ENCODE results near the gene TMEM38B. TPM values are rescaled to one million over a fixed set of nuclear protein-coding genes. Genes with fewer than 3 reads are reported as not detected.
"Not testable (repeated sequence)": the region's sequence is repeated elsewhere in the genome, so short reads cannot be mapped to it uniquely, and the experiment has no call there.

The TMEM38B gene
- total RNA-seq, 1 experiment from 2014 or later: 48.6 TPM

GRCh38 chr9:105757496-105758251, 63.3 kb downstream of the TMEM38B start:
- H3K27ac Mint-ChIP-seq (ENCODE audit: unreplicated experiment): no peak overlapping the region
- no peak for TF ChIP-seq CTCF (IDR thresholded peaks at IDR 0.05; ENCODE audit: insufficient read depth in 1 of 2, low read depth in 1 of 2, low read length in 1 of 2, severe bottlenecking in 1 of 2, unreplicated experiment in 1 of 2)
- DNase-seq: no peak
- no peaks in the 10 kb centered on the region for H3K36me3 Mint-ChIP-seq (ENCODE audit: insufficient read depth, unreplicated experiment)
- CTCF ChIA-PET: no interaction called here
- no peaks in the 10 kb centered on the region for H3K36me3 ChIP-seq (ENCODE audit: control insufficient read depth, insufficient read depth, low read length)
- no peak overlapping the region for H3K4me3 Mint-ChIP-seq (ENCODE audit: unreplicated experiment)
- no peaks in the 10 kb centered on the region; the same call in 1 of the 2 replicates for H3K9me3 ChIP-seq
- peaks cover 18% of the 10 kb centered on the region for H3K9me3 Mint-ChIP-seq (ENCODE audit: unreplicated experiment)
- no peak overlapping the region for H3K4me3 ChIP-seq (ENCODE audit: low read depth, low read length)
- no peaks in the 10 kb centered on the region for H3K27me3 ChIP-seq (replicated peaks; ENCODE audit: control insufficient read depth, insufficient read depth, low read length)
- no peaks in the 10 kb centered on the region for H3K4me1 ChIP-seq
- intact Hi-C loops (cut with micrococcal nuclease; ENCODE audit: unreplicated experiment): no loop called here
- POLR2A ChIA-PET: no interaction called here
- H3K4me1 Mint-ChIP-seq (ENCODE audit: low read depth, unreplicated experiment): no peaks in the 10 kb centered on the region
- no TSS peak for BruUV-seq (replicated peaks)
- H3K27me3 Mint-ChIP-seq (ENCODE audit: insufficient read depth, unreplicated experiment): no peaks in the 10 kb centered on the region

- H3K4me3 Mint-ChIP-seq (ENCODE audit: unreplicated experiment): no peak overlapping the region
- ChIA-PET CTCF (no interaction called here), POLR2A (no interaction called here)
- no peak for DNase-seq
- no peaks in the 10 kb centered on the region for H3K27me3 Mint-ChIP-seq (ENCODE audit: insufficient read depth, unreplicated experiment)
- no peaks in the 10 kb centered on the region for H3K9me3 Mint-ChIP-seq (ENCODE audit: unreplicated experiment)
- Histone ChIP-seq H3K36me3 (ENCODE audit: control insufficient read depth, insufficient read depth, low read length) (no peaks in the 10 kb centered on the region), H3K9me3 (no peaks in the 10 kb centered on the region; the same call in 1 of the 2 replicates), H3K27me3 (replicated peaks; ENCODE audit: control insufficient read depth, insufficient read depth, low read length) (no peaks in the 10 kb centered on the region), H3K4me3 (ENCODE audit: low read depth, low read length) (no peak overlapping the region), H3K4me1 (no peaks in the 10 kb centered on the region)
- H3K4me1 Mint-ChIP-seq (ENCODE audit: low read depth, unreplicated experiment): no peaks in the 10 kb centered on the region
- no peak for TF ChIP-seq CTCF (IDR thresholded peaks at IDR 0.05; ENCODE audit: insufficient read depth in 1 of 2, low read depth in 1 of 2, low read length in 1 of 2, severe bottlenecking in 1 of 2, unreplicated experiment in 1 of 2)
- intact Hi-C loops (cut with micrococcal nuclease; ENCODE audit: unreplicated experiment): no loop called here
- no peaks in the 10 kb centered on the region for H3K36me3 Mint-ChIP-seq (ENCODE audit: insufficient read depth, unreplicated experiment)
- BruUV-seq (replicated peaks): no TSS peak
- H3K27ac Mint-ChIP-seq (ENCODE audit: unreplicated experiment): no peak overlapping the region
Observed at GRCh38 chr9:105760053-105760452, 65.7 kb downstream of the TMEM38B start.

- H3K9me3 ChIP-seq; H3K4me3 ChIP-seq (ENCODE audit: low read depth, low read length); BruUV-seq (replicated peaks); POLR2A ChIA-PET; CTCF ChIA-PET; H3K36me3 ChIP-seq (ENCODE audit: control insufficient read depth, insufficient read depth, low read length); H3K4me3 Mint-ChIP-seq (ENCODE audit: unreplicated experiment); H3K4me1 Mint-ChIP-seq (ENCODE audit: low read depth, unreplicated experiment); H3K27ac Mint-ChIP-seq (ENCODE audit: unreplicated experiment); H3K4me1 ChIP-seq; H3K9me3 Mint-ChIP-seq (ENCODE audit: unreplicated experiment); H3K27me3 Mint-ChIP-seq (ENCODE audit: insufficient read depth, unreplicated experiment); H3K36me3 Mint-ChIP-seq (ENCODE audit: insufficient read depth, unreplicated experiment); intact Hi-C loops (cut with micrococcal nuclease; ENCODE audit: unreplicated experiment); H3K27me3 ChIP-seq (replicated peaks; ENCODE audit: control insufficient read depth, insufficient read depth, low read length); DNase-seq: not testable (repeated sequence)
Observed at GRCh38 chr9:105782561-105783494, 88.5 kb downstream of the TMEM38B start.

- DNase-seq; H3K27me3 Mint-ChIP-seq (ENCODE audit: insufficient read depth, unreplicated experiment); H3K27me3 ChIP-seq (replicated peaks; ENCODE audit: control insufficient read depth, insufficient read depth, low read length); H3K4me1 ChIP-seq; H3K36me3 Mint-ChIP-seq (ENCODE audit: insufficient read depth, unreplicated experiment); H3K4me3 Mint-ChIP-seq (ENCODE audit: unreplicated experiment); H3K4me1 Mint-ChIP-seq (ENCODE audit: low read depth, unreplicated experiment); H3K27ac Mint-ChIP-seq (ENCODE audit: unreplicated experiment); H3K9me3 ChIP-seq; POLR2A ChIA-PET; CTCF ChIA-PET; intact Hi-C loops (cut with micrococcal nuclease; ENCODE audit: unreplicated experiment); H3K36me3 ChIP-seq (ENCODE audit: control insufficient read depth, insufficient read depth, low read length); H3K4me3 ChIP-seq (ENCODE audit: low read depth, low read length); BruUV-seq (replicated peaks): not testable (repeated sequence)
- H3K9me3 Mint-ChIP-seq (ENCODE audit: unreplicated experiment): peaks cover 11% of the 10 kb centered on the region
Observed at GRCh38 chr9:105783495-105783872, 89.1 kb downstream of the TMEM38B start.

GRCh38 chr9:105786796-105787195, 92.5 kb downstream of the TMEM38B start:
- H3K27me3 ChIP-seq (replicated peaks; ENCODE audit: control insufficient read depth, insufficient read depth, low read length); BruUV-seq (replicated peaks); H3K36me3 ChIP-seq (ENCODE audit: control insufficient read depth, insufficient read depth, low read length); intact Hi-C loops (cut with micrococcal nuclease; ENCODE audit: unreplicated experiment); H3K27ac Mint-ChIP-seq (ENCODE audit: unreplicated experiment); H3K4me3 Mint-ChIP-seq (ENCODE audit: unreplicated experiment); H3K4me1 ChIP-seq; H3K4me1 Mint-ChIP-seq (ENCODE audit: low read depth, unreplicated experiment); H3K9me3 ChIP-seq; CTCF ChIA-PET; POLR2A ChIA-PET; DNase-seq; H3K4me3 ChIP-seq (ENCODE audit: low read depth, low read length); H3K27me3 Mint-ChIP-seq (ENCODE audit: insufficient read depth, unreplicated experiment); H3K36me3 Mint-ChIP-seq (ENCODE audit: insufficient read depth, unreplicated experiment): not testable (repeated sequence)
- H3K9me3 Mint-ChIP-seq (ENCODE audit: unreplicated experiment): peaks cover 27% of the 10 kb centered on the region

Measured in Caco-2 (cell line).